GM12891 (cell line): Measurements from ENCODE around the gene MAD1L1.
A peak's percentile ranks its signal among the peaks of the same experiment; 100 is the strongest.

ENCODE experiments used
- DNase-seq: peaks from one replicate; pipeline ENCODE4 v3.0.0; 2011; ENCODE audit warnings: low spot score; ENCODE audit not compliant: insufficient read length
- FAIRE-seq: peaks from 2 replicates; lab custom pipeline; 2011; peaks lifted over from hg19 to GRCh38; lab: Jason Lieb, UNC
- PAX5 ChIP-seq: IDR thresholded peaks from 2 replicates; pipeline ENCODE4 v1.6.1; 2011; ENCODE audit warnings: low read length, moderate library complexity, mild to moderate bottlenecking; ENCODE audit not compliant: insufficient read depth, severe bottlenecking
- POLR2A ChIP-seq: IDR thresholded peaks from 2 replicates; pipeline ENCODE4 v1.6.1; 2011; ENCODE audit warnings: low read depth, low read length, control low read depth
- POLR2AphosphoS5 ChIP-seq: IDR thresholded peaks from 2 replicates; pipeline ENCODE4 v1.6.1; 2011; ENCODE audit warnings: low read depth, low read length, control low read depth
- POU2F2 ChIP-seq: IDR thresholded peaks from 2 replicates; pipeline ENCODE4 v1.6.1; 2011; ENCODE audit warnings: low read depth, mild to moderate bottlenecking, control low read depth, low read length, moderate library complexity
- SPI1 ChIP-seq: IDR thresholded peaks from 2 replicates; pipeline ENCODE4 v1.6.1; 2011; ENCODE audit warnings: low read depth, low read length, control low read depth
- TAF1 ChIP-seq: IDR thresholded peaks from 2 replicates; pipeline ENCODE4 v1.6.1; 2011; ENCODE audit warnings: low read depth, low read length, control low read depth

The MAD1L1 gene

DNA sequence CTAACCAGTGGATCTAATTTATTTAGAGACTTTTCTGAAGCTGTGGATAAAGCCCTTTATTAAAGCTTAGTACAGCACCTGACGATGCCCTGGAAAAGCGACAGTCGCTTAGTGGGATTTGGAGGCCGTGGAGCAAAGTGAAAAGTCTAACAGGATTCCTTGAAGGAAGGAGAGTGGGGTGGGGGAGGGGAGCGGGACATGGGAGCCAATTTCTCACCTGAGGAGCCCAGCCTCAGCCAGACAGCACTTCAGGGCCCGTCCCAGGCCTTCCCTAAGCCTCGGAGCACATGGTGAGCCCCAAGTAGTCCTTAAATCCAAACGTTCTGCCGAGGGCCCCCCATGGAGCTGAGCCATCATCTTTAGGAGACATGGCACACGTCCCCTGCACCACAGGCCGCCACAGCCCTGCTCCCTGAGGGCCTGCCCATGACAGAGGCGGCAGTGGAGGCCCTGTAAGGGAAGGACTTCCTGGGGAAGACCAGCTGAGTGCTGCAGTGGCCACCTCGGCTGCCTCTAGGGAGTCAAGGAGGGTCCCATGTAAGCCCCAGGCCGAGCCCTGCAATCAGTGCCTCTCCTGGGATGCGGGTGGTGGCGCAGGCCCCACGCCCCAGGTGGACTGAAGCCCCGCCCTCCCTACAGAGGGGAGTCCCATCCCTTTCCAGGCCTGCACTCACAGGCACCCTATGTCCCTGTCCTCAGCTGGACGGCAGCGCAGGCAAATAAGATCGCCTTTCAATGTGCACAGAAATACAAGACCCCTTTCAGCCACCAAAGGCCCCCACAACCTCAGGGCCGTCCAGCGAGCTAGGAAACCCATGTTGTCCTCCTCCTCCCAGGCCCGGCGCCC lies 187.0 kb downstream of the MAD1L1 start:
- TF ChIP-seq TAF1 (no peak), POU2F2 (no peak), POLR2AphosphoS5 (no peak), POLR2A (no peak), PAX5 (no peak), SPI1 (no peak)
- DNase-seq = no peak
- FAIRE-seq = no peak

DNA sequence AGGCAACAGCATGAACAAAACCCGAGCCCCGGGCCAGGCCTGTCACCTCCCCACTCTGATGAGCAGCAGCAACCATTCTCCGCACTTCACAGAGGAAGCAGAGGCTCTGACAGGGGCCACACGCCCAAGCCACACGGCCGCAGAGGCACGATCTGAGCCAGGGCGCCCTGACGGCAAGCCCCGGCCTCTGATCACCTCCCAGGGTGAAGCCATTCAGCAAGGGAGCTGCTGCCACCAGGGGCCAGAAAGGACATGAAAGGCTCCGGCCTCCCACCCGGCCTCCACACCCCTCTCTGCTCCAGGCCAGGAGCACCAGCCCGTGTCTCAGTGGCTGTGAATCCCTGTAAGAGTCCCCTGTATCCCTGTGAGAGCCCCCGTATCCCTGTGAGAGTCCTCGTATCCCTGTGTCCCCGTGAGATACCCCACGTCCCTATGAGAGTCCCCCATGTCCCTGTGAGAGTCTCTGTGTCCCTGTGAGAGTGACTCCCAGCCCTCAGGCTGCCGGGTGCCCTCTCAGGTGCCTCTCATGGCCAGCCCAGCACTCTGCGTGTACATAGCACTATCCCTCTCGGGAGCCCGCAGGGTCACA lies 187.8 kb downstream of the MAD1L1 start:
- DNase-seq (no peak), FAIRE-seq (no peak)
- TF ChIP-seq POU2F2 (no peak), PAX5 (no peak), TAF1 (no peak), SPI1 (no peak), POLR2AphosphoS5 (no peak), POLR2A (no peak)

DNA sequence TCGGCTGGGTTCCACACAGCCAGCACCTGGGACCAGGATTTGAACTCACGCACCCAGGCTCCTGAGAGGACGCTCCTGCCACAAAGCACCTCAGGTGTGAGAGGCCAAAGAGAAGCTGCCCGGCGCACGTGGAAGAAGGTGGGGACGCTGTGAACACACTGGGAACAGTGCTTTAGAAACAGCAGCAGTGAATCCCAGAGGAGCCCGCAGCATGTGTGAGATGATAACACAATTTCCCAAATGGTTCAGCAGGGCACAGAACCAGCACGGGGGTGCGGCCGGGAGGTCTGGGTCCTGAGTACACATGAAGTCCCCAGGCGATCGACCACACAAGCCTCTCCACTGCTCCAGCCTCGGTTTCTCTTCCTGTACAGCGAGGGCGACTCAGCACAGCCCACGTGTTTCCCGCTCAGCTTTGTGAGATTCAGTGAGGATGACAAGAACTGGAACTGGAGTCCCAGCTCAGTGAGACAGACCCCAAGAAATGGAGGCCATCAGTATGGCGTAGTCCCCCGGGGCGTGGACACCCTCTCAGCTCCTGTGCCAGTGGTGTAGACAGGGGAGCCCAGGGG lies 188.3 kb downstream of the MAD1L1 start:
- FAIRE-seq = no peak
- DNase-seq = no peak
- TF ChIP-seq POLR2A (no peak), TAF1 (no peak), PAX5 (no peak), POLR2AphosphoS5 (no peak), SPI1 (no peak), POU2F2 (no peak)

DNA sequence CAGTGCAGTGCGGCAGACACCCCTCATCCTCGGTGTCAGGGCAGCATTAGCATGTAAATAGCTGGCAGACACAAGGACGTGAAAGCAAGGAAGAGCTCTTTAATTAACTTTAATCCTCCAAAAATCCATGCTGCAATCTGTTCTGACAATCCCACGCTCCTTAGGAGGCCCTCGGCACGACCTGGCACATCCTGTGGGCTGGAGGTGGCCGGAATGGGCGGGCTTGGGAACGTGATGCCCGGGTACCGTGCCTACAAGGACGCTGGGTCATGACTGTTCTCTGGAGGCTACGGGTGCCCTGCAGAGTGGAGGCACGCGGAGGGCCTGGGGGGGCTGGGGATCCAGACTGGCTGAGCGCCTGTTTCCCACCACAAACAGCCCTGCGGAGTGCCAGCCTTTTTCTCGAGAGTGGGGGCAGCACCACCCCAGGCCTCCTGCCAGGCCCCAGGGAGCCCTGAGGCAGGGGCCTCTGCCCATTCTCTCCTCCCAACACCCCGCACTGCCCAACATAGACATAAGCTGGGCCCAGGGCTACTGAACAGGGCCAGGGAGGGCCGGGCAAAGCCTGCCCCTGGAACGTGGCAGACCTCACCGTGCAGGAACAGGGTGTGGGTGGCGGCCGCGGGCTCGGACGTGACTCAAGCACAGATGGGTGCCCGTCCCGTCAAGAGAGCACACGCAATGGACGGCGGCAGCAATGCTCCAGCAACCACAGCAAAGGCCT lies 189.3 kb downstream of the MAD1L1 start:
- no peak for FAIRE-seq
- no peak for DNase-seq
- TF ChIP-seq PAX5 = no peak
- TF ChIP-seq SPI1 = no peak
- TF ChIP-seq POLR2A = no peak
- TF ChIP-seq POLR2AphosphoS5 = no peak
- TF ChIP-seq TAF1 = no peak
- no peak for TF ChIP-seq POU2F2

DNA sequence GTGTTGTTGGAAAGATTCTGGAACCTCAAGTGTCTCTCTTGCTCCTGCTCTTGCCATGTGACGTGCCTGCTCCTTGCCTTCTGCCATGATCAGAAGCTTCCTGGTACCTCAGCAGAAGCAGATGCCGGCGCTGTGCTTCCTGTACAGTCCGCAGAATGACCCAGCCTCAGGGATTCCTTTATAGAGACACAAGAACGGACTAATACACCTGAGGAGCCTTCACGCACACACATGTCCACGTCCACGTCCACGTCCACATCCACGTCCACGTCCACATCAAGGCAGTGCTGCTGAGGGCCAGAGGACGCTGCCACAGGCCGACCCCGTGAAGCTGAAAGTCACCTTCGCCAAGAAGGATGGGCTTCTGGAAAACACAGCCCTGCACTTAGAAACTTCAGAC lies 190.1 kb downstream of the MAD1L1 start:
- TF ChIP-seq SPI1 (no peak), POLR2A (no peak), POU2F2 (no peak), TAF1 (no peak), POLR2AphosphoS5 (no peak), PAX5 (no peak)
- DNase-seq (no peak), FAIRE-seq (no peak)

DNA sequence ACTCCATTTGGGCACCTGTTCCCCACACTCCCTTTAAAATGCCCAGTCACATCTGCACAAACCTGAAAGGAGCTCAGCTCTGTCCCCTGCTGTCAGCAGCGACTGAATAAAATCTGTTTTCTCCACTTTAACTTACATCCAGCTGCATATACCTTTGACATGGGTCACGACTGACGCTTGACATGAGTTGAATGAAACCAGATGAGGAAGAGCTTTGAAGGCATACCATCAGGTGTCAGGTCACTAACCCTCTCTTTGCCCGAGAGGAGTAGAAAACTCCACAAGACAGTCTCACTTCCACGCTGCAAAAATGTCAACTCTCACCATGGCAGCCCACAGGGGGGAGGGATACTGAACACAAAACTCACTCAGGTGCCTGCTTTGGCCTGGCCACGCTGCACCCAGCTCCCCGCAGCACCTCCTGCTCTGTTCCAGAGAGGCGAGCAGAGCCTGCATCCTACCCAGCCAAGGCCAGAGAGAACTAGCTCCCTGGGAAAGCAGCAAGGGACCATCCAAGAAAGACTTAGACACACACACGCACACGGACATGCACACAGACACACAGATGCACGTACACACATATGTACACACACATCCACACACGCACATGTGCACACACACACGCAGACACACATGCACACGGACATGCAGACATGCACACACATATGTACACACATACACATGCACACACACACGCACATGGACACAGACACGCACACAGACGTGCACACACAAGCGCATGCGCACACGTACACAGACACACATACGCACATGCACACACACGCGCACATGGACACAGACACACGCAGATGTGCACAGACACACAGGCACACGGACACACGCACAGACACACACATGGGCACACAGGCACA lies 191.0 kb downstream of the MAD1L1 start:
- TF ChIP-seq POLR2AphosphoS5 (no peak), TAF1 (no peak), POU2F2 (no peak), SPI1 (no peak), POLR2A (no peak), PAX5 (no peak)
- peak; percentile 95 for FAIRE-seq
- no peak for DNase-seq

DNA sequence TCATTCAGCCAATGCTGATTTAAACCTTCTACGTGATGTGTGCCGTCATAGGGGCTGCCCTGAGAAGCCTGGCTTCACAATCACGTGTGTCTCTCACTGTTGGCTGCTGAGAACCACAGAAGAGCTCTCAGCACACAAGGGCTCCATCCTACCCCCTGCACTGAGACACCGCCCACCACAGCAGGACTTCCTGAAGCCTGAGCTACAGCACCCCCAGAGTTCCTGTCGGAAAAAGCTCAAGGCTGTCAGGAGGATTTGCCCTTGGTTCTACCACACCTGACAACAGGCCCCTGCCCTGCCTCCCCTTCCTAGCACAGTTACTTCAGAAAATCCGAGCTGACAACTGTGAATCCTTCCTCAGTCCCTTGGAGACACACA lies 191.9 kb downstream of the MAD1L1 start:
- TF ChIP-seq PAX5 = no peak
- TF ChIP-seq TAF1 = no peak
- TF ChIP-seq POLR2AphosphoS5 = no peak
- no peak for TF ChIP-seq POU2F2
- no peak for TF ChIP-seq POLR2A
- no peak for TF ChIP-seq SPI1
- FAIRE-seq (no peak), DNase-seq (no peak)

DNA sequence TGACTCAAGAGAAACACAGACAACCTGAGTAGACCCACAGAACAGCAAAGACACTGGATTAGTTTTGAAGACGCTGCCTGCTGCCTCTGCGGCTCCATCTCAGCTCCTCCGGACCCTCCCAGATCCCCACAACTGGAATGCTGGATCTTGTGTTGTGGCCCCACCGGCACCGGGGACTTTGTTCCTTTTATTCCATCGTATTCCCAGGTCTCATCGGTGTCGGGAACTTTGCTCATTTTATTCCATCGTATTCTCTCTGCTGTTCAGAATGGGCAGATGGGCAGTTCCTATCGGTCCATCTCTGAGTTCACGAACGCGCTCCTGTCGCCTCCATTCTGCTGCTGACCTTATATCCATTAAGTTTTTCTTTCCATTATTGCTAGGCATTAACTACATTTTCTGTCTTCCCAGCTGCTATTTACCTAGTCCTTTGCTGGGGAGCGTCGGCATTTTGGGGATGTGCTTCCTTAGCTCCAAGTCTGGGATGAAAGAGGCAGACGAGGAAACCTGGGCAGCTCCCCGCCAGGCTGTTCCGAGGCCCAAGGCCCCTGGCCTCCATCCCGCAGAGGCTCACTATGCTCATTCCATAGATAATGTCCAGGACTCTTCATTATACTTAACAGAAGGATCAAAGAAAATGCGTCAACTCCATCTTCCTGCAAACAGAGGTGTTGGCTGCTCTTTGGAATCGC lies 192.4 kb downstream of the MAD1L1 start:
- FAIRE-seq (no peak), DNase-seq (no peak)
- no peak for TF ChIP-seq POU2F2
- no peak for TF ChIP-seq POLR2A
- TF ChIP-seq TAF1 = no peak
- no peak for TF ChIP-seq PAX5
- no peak for TF ChIP-seq SPI1
- TF ChIP-seq POLR2AphosphoS5 = no peak
